DMS79 (cell line): ENCODE measurements around the gene IMMP2L.

Experiments used
- DNase-seq: peaks from one replicate; lab custom pipeline; 2025; lab: John Stamatoyannopoulos, UW

Gene IMMP2L

DNA sequence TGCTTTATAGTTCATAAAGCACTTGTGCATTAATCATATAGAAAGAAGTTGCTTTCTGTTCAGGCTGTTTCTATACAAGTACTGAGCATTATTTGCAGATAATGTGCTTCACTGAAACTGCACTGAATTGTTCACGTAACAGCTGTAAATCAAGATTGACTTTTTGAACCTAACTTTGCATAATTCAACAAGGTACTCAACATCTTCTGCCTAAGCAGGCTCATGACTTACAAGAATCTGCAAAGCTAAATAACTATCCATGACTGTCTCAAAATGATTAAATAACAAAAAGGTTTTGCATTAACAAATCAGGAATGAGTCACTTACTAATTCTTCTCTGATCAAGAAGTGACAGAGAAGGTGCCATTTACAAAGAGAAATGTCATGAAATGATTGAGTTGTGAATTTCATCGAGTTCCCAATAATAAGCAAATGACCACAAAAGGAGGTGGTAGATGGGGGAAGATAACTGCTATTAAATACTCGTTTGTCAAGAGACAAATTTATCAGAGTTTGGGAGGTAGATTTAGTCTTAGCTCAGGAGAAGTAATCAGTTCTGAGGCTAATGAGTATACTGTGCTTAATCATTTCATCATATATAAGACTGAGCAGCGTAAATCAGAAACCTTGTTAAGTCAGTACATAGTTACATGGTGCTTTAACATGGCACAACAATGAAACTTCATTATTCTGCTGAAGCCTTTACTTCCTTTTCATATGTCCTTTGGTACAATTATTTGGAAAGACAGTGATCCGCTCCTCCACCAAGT lies 632.6 kb downstream of the IMMP2L start:
- no peak for DNase-seq

DNA sequence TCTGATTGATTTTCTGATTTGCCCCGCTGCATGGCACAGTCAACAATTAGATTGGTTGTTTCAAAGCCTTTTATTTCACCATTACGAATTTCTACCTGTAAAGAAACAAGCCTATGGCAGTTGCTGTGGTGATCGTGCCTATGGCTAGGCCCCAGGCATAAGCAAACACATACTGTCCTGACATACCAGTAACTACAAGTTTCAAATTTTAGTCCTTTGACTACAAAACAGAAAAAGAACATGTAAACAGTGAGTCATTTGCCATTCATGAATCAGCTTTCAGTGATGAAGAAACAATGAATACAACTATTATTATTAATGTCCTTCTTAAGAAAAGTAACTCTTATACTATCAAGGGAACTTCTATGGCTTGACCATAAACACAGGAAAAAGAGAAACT lies 639.4 kb downstream of the IMMP2L start:
- no peak for DNase-seq

DNA sequence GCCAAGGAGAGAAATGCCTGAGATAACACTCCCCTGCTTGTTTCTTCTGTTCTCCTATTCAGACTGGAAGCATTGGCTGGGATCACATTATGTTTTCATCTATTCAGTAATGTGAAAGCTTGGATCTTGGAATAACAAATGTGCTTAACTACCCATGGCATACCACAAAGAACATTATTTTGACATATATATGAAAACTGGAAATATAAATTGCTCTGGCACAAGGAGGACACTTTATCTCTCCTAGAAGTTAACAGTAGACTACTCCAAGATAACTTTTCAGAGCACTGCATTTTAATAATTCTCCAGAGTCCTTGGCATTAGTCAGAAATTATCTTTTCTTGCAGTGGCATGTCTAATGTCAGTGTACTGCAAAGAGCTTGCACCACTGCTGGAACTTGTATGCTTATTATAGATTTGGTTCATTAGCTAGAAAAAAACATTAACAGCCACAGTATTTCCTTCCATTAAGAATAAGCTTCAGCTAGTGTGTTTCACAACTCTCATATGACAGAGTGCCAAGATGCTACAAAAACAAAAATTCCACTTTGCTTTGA lies 640.6 kb downstream of the IMMP2L start:
- DNase-seq, result no peak

DNA sequence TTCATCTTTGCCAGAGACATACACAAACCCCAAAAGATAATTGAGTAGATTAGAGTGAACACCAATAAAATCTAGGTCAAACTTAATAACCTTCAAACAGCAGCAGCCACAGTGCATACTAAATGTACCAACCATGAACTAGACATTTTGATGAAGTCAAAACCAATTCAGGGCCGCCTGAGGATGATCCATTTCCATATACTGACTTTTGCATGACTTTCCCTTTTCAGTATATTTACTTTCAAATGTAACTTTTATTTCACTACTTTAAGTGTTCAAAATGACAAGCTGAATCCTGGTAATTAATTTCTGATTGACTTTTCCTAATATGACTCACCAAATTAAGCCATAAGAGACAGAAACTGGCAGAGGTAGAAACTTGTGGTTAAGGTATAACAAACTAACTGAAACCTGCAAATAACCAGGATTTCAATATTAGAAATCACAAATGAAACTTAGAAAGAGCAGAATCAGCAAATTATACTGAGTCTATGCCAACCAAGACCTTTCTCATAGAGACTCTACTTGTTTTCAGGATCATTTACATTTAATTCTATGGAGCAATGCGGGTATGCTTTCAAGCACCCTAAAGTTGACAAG lies 643.2 kb downstream of the IMMP2L start:
- DNase-seq, result no peak

DNA sequence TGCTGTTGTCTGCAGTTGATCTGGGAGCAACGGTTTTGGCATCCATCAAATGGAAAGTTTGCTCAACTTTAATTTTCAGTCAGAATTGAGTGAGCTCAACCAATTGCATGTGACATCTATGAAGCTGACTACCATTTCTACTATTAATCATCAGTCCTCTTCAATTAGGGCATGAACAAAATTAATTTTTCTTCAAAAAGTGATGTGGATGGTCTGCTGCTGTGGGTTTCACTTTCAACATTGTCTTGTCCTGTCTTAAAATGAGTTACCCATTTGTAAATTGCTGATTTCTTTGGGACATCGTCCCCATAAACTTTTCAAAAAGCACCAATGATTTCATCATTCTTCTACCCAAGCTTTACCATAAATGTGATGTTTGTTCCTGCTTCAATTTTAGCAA lies 648.0 kb downstream of the IMMP2L start:
- no peak for DNase-seq

DNA sequence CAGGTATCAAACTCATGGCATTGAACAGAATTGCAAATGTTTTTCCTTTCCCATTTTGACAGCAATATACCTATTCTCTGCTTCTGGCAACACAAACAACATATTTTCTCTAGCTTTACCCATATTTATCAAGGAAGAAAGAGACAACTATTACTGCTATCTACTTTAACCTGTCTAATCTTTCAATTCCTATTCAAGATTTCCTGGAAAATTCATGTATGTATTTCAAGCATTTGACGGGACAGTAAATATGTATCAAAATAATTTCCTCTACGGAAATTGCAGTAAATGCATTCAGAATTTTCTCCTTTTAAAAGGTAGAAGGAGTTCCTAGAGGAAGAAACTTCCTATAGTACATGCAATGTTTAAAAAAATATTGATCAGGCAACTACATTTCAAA lies 650.7 kb downstream of the IMMP2L start:
- no peak for DNase-seq

DNA sequence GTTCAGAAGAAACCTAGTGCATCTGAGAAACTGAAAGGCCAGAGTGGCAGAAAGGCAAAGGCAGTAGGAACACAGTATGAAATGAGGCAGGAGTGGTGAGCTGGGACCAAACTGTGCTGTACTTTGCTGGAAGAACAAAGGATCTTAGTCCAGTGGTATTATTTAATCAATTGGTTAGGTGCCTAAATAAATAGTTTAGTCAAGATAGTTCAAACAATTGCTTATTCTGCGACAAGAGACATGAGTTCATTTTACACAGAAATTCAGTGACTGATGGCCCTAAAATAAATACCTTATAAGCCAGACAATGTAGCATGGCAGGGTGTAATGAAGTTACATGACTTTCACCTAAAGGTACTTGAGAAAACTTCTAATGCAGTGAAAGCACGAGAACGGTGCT lies 653.2 kb downstream of the IMMP2L start:
- no peak for DNase-seq

DNA sequence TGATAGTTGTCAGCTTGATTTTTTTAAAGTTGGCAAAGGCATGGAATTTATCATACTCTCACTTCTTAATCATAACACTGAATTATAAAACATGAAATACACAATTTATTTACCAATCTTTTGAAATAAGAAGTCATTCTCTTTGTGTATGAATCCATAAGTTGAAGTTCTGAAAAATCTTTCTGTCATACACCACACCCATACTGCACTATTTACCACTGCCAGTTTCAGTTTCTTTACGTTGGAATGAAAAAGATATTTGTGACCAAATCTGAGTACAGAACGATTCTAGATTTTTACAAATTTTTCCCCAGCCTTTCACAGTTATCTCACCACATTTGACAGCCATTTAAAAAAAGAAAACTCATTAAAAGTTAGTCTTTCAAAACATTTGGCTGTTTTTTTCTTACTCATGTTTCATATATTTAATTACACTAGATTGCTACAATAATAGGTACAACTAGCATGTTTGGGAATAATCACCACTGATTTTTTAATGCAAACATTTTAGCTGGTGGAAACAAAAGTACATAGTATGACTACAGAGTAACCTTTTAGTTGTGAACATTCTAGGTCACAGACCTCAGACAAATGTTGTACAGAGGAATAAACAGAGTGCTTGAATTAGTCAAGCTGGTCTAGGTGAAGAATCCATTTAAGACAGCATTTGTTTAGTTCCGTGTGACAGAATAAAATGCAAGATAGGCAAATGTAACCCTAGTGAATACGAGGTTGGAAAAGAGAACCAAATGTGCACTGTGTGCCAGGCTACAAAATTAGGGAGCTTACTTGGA lies 656.3 kb downstream of the IMMP2L start:
- no peak for DNase-seq

DNA sequence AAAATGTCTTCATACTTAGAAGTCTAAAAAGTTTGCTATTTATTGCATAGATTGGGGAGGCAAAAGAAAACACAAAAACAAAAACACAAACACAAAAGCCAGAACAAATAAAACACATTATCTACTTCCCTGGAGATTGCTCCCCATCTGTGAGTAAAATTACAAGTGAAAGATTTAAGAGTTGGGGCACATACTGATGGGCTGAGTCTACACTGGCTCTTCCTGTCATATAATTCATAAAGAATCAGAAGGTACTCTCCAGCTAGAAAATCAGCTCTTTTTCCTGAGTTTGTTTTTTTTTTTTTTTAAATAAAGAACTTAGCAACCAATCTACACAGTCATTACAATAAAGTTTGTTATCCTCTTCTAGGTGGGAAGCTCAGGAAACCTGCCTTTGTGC lies 663.8 kb downstream of the IMMP2L start:
- DNase-seq, result no peak

DNA sequence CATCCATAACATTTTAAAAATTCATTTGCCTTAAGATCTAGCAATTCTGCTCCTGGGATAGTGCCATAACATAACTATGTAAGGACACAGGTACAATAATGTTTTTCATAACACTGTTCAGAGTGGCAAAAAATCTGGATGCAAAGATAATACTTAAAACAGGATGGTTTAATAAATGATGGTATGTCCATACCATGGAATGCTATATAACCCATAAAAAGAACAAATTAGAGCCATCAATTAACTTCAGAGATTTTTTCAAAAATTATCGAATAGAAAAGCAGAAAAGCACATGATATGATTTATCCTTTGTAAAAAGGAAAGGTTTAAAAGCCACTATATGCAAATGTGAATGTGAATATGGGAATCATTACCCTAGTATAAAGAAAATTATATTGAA lies 664.8 kb downstream of the IMMP2L start:
- no peak for DNase-seq

DNA sequence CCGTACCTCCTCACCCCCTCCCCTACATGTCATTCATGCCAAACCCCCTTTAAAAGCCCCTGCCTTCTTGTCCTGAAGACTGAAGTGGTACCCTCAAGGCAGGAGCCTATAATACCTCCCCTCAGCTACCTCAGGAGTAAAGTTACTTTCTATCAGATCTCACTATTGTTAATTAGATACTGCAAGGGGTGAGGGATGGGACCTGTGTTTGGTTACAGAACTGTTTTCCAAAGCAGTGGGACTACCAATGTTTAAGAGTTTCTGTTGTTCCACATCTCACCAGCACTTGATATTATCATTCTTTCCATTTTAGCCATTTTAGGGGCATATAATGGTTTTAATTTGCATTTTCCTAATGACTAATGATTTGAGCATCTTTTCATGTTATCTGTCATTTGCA lies 668.2 kb downstream of the IMMP2L start:
- DNase-seq, result no peak

DNA sequence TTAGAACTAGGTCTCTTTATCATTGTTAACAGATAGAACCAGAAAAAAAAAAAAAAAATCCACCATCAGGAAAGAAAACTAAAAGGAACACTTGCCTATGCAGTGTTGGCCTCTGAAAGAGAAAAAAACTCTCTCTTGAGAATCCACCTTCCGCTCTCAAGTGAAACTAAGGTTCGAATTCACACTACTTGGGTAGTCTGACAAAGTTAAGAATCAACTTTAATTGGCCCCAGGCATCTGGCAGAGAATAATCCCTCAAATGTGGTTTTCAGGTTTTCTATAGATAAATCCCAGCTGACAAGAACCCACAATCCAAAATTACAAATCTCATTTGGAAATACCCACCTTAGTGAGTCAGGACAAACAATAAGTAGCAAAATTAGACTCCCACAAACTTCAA lies 671.1 kb downstream of the IMMP2L start:
- no peak for DNase-seq

DNA sequence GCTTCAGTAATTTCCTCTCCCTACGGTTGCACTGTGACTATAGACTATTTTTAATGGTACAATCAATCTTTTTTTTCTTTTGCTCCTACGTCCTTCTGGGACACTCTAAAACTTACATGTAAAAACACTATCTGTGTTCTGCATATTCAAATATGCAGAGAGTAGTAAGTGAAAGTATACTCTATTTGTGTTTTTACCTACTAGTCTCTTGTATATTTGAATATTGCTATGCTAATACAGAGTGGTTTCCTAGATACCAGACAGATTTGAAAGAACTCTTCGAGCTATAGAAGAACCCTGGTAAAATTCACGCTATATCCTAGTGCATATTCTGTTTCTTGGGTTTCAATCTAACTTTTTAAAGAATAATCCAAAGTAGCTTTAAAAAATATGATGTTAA lies 672.2 kb downstream of the IMMP2L start:
- DNase-seq, result no peak

DNA sequence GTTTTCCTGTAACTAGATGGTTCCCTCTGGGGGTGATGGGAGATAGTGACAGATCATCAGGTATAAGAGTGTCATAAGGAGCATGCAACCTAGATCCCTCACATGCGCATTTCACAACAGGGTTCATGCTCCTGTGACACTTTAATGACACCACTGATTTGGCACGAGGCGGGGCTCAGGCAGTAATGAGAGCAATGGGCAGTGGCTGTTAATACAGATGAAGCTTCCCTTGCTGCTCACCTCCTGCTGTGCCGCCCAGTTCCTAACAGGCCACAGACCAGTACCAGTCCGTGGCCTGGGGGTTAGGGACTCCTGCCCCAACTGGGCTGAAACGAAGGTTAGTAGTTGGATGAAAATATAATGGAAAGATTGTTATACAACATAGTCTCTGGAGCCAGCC lies 673.0 kb downstream of the IMMP2L start:
- DNase-seq, result no peak

DNA sequence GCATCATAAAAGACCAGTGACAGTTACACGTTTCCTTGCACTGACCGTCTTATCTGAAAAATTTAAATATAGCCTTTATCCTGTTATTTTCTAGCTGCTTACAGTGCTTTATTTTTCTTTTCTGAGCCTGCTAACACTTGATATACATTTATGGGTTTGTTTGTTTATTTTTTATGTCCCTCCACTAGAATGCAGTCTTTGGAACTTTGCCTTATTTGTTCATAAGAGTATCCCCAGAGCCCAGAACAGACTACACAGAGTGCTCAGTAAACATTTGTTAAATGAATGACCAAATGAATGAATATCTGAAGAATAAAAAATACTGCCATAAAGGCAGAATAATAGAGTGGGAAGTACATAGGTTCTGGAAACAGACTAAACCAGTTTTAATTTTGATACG lies 673.7 kb downstream of the IMMP2L start:
- no peak for DNase-seq

DNA sequence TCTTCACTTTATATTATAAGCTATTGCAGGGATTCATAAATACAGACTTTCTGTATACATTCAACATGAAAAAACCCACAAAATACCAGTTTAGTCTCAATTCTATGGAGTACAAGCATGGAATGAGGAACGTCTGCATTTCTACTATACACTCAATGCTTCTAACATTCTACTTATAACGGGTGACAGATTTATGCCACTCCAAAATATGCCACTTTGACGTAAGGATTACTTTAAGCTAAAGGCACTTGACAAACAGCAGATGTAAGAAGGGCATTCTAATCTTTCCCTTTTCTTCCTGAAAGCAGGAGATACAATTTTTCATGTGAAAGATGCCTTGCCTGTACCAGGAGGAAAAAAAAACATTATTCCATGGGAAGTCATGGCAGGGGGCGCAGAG lies 676.8 kb downstream of the IMMP2L start:
- DNase-seq, result no peak

DNA sequence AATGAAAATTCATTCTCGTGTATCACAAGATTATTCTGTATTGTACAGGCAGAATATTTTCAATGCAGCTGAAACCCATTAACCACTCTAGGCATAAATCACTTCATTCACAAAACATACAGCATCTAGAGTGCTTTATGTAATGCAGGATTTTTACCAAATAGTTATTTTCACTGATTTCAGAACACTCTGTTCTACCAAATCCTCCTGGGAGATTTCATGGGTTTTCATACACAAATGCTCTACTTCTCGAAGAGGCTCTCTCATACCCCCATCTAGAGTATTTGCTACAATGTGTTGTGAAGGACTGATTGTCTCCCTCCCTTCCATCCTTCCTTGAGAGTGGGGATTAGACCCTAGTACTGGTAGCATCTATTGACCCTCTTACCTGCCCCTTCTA lies 680.6 kb downstream of the IMMP2L start:
- no peak for DNase-seq

DNA sequence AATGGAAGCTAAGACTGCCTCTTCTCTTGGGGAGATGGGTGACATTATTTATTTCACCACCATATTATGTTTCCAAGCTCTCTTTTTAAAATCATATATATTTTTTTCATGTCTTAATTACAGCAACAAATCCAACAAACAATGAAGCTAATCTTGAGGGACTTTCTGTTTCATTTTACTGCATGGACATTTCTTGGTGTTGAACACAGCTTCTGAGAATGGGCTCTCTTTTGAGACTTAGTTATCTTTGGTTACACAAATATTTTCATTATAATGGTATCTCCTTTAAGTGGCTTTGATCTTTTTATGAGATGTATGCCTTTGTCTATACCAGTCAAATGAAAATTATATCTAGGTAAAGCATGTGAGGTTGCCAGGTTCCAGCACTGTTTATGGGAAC lies 681.3 kb downstream of the IMMP2L start:
- no peak for DNase-seq

DNA sequence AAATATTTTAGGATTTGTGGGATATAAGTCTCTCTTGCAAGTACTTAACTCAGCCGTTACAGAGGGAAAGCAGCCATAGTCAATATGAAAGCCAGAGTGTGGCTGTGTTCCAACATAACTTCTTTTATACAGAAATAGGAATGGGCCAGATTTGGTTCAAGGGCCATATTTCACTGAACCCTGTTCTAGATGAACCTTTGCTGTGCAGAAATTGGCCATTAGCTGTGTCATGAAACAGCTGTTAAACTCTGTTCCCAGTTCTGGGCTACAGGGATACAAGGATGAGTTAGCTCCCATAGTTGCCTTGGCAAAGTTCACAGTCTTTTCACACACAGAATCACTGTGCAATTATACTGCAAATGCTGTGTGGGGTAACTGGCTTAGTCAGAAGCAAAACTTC lies 685.3 kb downstream of the IMMP2L start:
- DNase-seq, result no peak

DNA sequence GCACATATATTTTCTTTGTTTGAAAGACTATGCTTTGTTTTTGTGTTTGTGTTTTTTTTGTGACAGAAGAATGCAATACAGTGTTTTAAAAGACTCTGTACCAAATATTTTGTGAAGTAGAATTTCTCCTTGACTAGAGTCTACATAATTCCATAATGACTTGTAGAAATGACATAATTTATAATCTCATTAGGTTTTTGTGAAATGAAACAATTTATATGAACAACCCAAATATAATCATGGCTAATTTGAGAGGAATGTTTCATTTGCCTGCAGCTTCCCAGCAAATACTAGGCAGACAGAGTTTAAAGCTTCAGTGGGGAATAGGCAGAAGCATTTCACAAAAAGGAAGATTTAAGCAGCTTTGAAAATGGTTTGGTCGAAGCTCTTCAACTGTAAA lies 686.9 kb downstream of the IMMP2L start:
- DNase-seq, result no peak

DNA sequence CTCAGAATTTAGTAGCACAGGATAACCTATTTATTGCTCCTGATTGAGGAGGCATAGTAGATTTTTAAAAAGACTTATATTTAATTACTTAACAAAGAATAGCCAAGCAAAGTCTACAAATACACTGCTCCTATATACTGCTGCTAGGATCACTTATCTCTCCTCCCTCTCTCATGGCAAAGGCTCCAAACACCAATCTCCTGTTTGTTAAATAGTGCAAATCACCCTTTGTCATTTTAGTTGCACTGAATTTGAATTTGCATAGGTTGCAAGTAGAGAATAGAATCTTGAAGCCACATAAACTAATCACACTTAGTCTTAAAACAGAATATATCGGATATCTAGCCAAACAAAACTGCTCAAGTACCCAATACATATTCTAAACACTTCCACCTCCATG lies 690.4 kb downstream of the IMMP2L start:
- no peak for DNase-seq

DNA sequence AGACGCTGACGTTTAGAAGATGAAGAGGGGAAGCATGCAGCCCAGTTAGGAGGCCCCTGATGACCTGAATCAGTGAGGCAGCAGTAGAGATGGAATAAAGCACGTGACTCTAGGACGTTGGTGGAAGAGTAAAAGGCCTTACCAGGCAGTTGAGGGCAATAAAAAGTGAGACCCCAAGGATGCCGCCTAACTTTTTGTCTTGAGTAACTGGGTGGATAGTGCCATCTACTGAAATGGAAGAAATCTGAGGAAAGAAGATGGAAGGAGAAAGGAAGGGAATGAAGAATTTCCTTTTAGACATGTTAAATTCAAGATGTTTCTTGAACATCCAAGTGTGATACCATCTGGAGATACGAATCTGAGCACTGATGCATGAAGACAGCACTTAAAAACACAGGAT lies 691.4 kb downstream of the IMMP2L start:
- DNase-seq, result no peak

DNA sequence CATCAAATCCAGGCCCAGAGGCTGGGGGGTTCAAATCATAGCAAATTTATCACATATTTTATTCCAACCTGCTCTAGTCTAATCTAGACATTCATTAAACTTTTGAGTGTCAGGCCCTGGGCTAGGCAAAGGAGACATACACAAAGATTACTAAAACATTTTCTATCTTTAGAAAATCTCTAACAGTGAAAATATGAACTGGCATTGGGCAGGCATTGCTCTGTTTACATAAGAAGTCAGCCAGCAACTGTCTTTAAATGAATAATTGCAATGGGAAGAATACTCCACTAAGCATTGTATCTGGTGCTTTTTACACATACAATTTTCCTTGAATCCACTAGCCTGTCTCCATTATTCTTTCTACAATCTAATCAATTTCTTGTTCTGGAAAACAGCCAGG lies 693.8 kb downstream of the IMMP2L start:
- DNase-seq, result no peak
